Thyroid gland (tissue), 4 donors: ENCODE results near the gene TCF7L2. TPM values are rescaled to one million over a fixed set of nuclear protein-coding genes. Genes with fewer than 3 reads are reported as not detected.
A peak's percentile ranks its signal among the peaks of the same experiment; 100 is the strongest.

Source experiments
- DNase-seq, 2 donors: peaks; one replicate each; pipeline ENCODE4 v3.0.0-alpha.2; 2019
- H3K27ac ChIP-seq, 3 donors: fragments of 200-600 bp; sonication (generic); 1 replicate in 2 of 3; 2 replicates in 1 of 3; pipeline ENCODE4 v1.5.1; 2016 to 2019; ENCODE audit warnings: mild to moderate bottlenecking in 1 of 3, moderate library complexity in 1 of 3
- H3K27me3 ChIP-seq: fragments of 200-600 bp; sonication (generic); one replicate; pipeline ENCODE4 v1.5.1; 2019
- H3K36me3 ChIP-seq, 2 donors: fragments of 200-600 bp; sonication (generic); one replicate each; pipeline ENCODE4 v1.5.1; 2016 to 2019
- H3K4me1 ChIP-seq, 2 donors: fragments of 200-600 bp; sonication (generic); one replicate each; pipeline ENCODE4 v1.5.1; 2017 to 2019
- H3K4me3 ChIP-seq, 3 donors: fragments of 200-600 bp; sonication (generic); replicated peaks in 1 of 3; 1 replicate in 2 of 3; 2 replicates in 1 of 3; pipeline ENCODE4 v1.5.1; 2016; ENCODE audit warnings: mild to moderate bottlenecking in 1 of 3
- H3K9me3 ChIP-seq: fragments of 200-600 bp; sonication (generic); one replicate; pipeline ENCODE4 v1.5.1; 2017
- CTCF ChIP-seq, 6 experiments: fragments of 200-600 bp in 3 of 6; fragments of 450-650 bp in 3 of 6; sonication (generic) in 3 of 6; IDR thresholded peaks; one replicate each; pipeline ENCODE4 v1.5.1; 2016 to 2019; ENCODE audit warnings: antibody characterized with exemption in 6 of 6, mild to moderate bottlenecking in 2 of 6, inconsistent platforms in 1 of 6, moderate library complexity in 1 of 6
- POLR2A ChIP-seq, 2 donors: fragments of 450-650 bp; IDR thresholded peaks; one replicate each; pipeline ENCODE4 v1.6.1; 2017; ENCODE audit warnings: antibody characterized with exemption in 2 of 2, mild to moderate bottlenecking in 2 of 2, moderate library complexity in 1 of 2
- WGBS, 2 donors: methylation state at CpG; one replicate each; pipeline ENCODE4 v1.1.5; 2017; 5-methylcytosine and 5-hydroxymethylcytosine counted together
- intact Hi-C: fragments of 100-400 bp; cut with DNase I; formaldehyde crosslinking; loops from one replicate; pipeline ENCODE4 v1.15.1; 2023
- total RNA-seq, 4 donors: library from RNA; depleted of rRNA; stranded (reverse); fragments of >200 nt; gene quantifications; one replicate each; pipeline ENCODE4 v1.2.3, GENCODE V29; 2016

Gene TCF7L2
- total RNA-seq, 4 donors from 2014 or later = 16.2 to 67.1 (median 25.3) TPM

GRCh38 chr10:113031147-113031546 is 81.1 kb downstream of the TCF7L2 start:
- H3K9me3 ChIP-seq = no peaks in the 10 kb centered on the region
- peaks cover 37% of the 10 kb centered on the region in 2 donors for H3K4me1 ChIP-seq
- no peaks in the 10 kb centered on the region for H3K36me3 ChIP-seq
- H3K27ac ChIP-seq = no peak overlapping the region
- 63 to 97% methylated on average over 1 of the region's 1 CpG for WGBS, 2 donors
- H3K27me3 ChIP-seq = no peaks in the 10 kb centered on the region
- no peak for TF ChIP-seq CTCF (IDR thresholded peaks at IDR 0.05)
- TF ChIP-seq POLR2A (IDR thresholded peaks at IDR 0.05) = no peak
- no peak for DNase-seq
- intact Hi-C loops = no loop called here
- no peak overlapping the region for H3K4me3 ChIP-seq

GRCh38 chr10:113033991-113034390 is 83.9 kb downstream of the TCF7L2 start:
- Histone ChIP-seq H3K27ac (no peak overlapping the region), H3K4me1 (peaks cover 9 to 13% of the 10 kb centered on the region in 2 donors), H3K27me3 (no peaks in the 10 kb centered on the region), H3K9me3 (no peaks in the 10 kb centered on the region), H3K36me3 (no peaks in the 10 kb centered on the region), H3K4me3 (no peak overlapping the region)
- no peak for TF ChIP-seq CTCF (IDR thresholded peaks at IDR 0.05)
- TF ChIP-seq POLR2A (IDR thresholded peaks at IDR 0.05) = no peak
- intact Hi-C loops = no loop called here
- WGBS, 2 donors = 95 to 96% methylated on average over 8 of the region's 8 CpGs
- no peak for DNase-seq

GRCh38 chr10:113035732-113036312 is 85.8 kb downstream of the TCF7L2 start:
- intact Hi-C loops = no loop called here
- no peaks in the 10 kb centered on the region for H3K9me3 ChIP-seq
- H3K27ac ChIP-seq = peak overlapping the region in 1 of 3 donors; percentile 25
- DNase-seq = no peak
- TF ChIP-seq POLR2A (IDR thresholded peaks at IDR 0.05) = no peak
- no peak for TF ChIP-seq CTCF (IDR thresholded peaks at IDR 0.05)
- WGBS, 2 donors = 65 to 74% methylated on average over 5 of the region's 5 CpGs
- H3K4me1 ChIP-seq = peaks cover 5 to 13% of the 10 kb centered on the region in 2 donors
- no peaks in the 10 kb centered on the region for H3K36me3 ChIP-seq
- H3K4me3 ChIP-seq = no peak overlapping the region
- H3K27me3 ChIP-seq = no peaks in the 10 kb centered on the region

GRCh38 chr10:113036619-113037018 is 86.6 kb downstream of the TCF7L2 start:
- Histone ChIP-seq H3K27me3 (no peaks in the 10 kb centered on the region), H3K27ac (no peak overlapping the region), H3K9me3 (no peaks in the 10 kb centered on the region), H3K4me1 (peaks cover 5 to 13% of the 10 kb centered on the region in 2 donors), H3K4me3 (no peak overlapping the region), H3K36me3 (no peaks in the 10 kb centered on the region)
- intact Hi-C loops = no loop called here
- WGBS, 2 donors = 77 to 78% methylated on average over 2 of the region's 2 CpGs
- TF ChIP-seq CTCF (IDR thresholded peaks at IDR 0.05) = no peak
- TF ChIP-seq POLR2A (IDR thresholded peaks at IDR 0.05) = no peak
- DNase-seq = no peak

GRCh38 chr10:113037218-113037617 is 87.2 kb downstream of the TCF7L2 start:
- Histone ChIP-seq H3K27ac (no peak overlapping the region), H3K4me1 (peaks cover 11 to 13% of the 10 kb centered on the region in 2 donors), H3K4me3 (no peak overlapping the region), H3K36me3 (no peaks in the 10 kb centered on the region), H3K27me3 (no peaks in the 10 kb centered on the region), H3K9me3 (no peaks in the 10 kb centered on the region)
- TF ChIP-seq POLR2A (IDR thresholded peaks at IDR 0.05) (no peak), CTCF (IDR thresholded peaks at IDR 0.05) (no peak)
- DNase-seq = no peak
- WGBS, 2 donors = 72 to 86% methylated on average over 2 of the region's 2 CpGs
- intact Hi-C loops = no loop called here
